NOMO-1 treated with dmso at 0.1 percent for 144 hours (cell line): Measurements from ENCODE around the gene KRT80.

Source experiments
- DNase-seq: peaks from one replicate; lab custom pipeline; 2025; ENCODE audit not compliant: unreplicated experiment; lab: John Stamatoyannopoulos, UW

Gene KRT80

DNA sequence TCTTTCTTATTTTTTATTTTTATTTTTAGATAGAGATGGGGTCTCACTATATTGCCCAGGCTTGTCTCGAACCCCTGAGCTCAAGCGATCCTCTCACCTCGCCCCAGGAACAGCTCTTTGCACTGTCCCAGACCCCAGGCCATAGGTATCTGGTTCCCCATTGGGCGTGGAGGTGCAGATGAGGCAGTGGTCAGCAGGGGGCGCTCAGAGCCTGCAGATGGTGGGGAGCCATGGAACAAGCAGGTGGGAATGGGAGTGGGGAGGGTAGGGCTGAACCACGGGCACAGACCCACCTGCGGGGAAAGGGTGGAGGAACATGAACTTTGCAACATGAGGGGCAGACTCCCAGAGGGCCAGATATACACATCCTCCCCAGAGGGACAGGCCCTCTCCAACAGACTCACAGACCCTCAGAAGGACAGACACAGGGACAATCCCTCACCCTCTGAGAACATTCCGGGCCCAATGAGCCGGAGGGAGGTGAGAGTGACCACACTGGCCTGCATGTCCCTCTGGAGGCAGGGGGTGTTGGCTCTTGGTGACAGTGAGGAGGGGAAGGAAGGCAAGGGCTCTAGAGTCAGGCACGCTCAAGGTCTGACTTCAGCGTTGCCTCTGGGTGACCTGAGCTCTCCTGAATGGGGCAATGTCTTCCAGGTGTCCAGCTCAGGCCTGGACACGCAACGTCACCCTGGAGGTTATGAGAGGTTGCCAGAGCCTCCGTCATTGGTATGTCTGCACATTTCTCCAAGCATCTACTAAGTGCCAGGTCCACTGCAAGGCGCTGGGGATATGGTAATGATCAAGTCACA is 34.9 kb downstream of the KRT80 start:
- peak; percentile 7 for DNase-seq

DNA sequence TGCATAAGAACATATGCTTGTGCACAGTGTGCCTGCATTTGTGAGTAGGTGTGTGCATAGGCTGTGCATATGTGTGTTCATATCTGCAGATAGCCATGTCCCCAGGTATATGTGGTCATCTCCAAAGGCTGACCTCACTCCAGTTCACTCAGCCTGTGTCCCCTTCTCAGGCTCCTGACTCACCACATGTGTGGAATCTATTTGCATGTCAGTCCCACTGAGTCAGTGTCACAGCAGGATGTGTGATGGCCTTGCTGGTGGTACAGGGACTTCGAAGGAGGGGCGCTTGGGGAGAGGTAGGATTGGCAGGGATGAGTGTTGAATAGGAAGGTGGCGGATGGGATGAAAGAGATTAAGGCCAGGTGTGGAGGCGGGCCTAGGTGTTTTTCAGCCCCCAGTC is 35.5 kb downstream of the KRT80 start:
- no peak for DNase-seq

DNA sequence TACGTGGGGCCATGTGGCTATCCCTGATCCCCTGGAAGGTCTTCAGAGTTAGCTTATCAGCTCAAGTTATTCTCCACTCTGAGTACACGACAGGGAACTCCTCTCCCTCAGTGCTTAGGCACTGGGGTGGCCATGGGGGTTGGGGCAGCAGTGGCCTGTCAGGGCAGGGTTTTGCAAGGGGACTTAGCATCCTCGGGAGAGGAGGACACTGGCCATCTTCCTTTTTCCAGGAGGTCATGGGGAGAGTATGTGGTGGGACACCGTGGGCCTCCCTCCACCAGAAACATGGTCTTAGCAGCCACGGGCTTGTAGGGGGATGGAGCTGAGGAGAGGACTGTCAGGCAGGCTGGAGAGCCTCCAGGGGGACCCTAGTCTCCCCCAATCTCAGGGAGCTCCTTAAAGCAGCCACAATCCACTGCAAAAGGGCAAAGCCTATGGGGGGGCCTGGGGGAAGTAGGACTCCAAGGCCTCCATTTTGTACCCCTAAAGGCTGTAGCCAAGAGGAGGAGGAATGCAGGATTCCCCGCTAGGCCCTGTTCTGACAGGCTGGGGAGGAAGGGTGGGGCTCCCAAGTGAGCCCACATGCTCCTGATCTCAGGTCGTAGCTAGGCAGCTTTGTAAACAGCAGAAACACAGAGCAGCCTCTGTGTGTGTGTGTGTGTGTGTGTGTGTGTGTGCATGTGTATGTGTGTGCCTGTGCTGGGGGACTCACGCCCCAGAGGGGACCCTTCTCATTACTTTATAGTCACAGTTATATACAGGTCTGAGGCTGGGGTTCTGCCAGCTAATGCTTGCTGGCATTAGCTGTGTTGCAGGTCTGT is 36.6 kb downstream of the KRT80 start:
- DNase-seq, result no peak

DNA sequence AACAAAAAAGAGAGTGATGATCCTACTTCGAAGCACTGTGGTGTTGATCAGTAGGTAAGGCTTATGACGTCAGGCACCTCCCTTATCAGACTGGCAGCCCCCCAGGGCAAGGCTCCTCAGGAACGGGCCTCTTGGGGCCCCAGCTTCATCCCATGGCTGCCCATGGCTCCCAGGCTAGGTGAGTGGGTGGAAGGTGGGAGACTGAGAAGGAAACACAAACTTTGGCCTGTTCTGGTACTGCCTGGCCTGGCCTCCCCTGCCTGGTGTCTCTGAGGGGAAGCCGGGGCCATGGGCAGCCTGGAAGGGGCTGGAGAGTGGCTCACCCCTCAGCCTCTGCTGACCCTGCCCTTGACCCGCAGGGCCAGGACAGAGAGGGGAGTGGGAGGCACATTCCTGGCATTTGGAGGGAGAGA is 38.9 kb downstream of the KRT80 start:
- DNase-seq, result no peak

DNA sequence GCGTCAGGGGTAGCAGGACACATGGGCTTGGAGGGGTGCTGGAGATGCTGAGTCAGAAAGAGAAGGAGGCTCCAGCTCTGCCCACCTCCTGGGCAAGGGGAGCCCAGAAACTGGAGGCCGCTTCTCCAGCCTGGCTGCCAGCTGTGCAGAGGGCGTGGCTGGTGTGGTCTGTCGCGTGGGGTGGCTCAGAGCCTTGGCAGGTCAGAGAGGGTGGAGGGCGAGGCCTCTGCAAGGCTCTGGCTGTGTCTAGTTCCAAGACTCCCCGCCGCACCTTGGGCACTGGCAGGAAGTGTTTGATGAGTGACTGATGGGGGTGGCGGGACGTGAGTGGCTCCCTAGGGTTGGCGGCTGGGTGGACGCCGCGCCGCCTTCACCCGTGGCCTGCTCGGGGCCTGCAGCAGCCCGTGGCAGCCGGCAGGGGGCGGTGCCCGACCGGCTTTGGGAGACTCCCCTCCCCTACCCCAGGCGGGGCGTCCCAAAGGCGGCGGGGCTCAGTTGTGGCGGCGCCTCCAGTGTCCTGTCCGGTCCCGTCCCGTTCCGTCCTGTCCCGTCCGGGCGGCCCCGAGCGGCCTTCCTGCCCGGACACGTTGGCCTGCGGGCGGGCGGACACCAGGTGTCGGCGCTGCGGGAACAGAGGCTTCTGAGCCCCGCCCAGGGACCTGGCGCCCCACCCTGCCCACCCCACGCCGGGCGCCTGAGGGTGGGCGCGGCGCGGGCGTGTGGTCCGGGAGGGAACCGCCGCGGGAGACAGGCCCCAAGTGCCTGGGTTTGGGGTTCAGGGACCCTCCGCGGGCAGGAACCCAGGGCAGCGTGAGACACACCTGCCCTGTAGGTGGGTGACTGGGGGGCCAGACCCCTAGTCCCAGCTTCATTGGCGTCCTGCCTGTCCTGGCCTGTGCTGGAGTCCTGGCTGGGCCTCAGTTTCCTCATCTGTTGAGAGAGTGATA is 39.7 kb downstream of the KRT80 start:
- DNase-seq, result peak; percentile 35

DNA sequence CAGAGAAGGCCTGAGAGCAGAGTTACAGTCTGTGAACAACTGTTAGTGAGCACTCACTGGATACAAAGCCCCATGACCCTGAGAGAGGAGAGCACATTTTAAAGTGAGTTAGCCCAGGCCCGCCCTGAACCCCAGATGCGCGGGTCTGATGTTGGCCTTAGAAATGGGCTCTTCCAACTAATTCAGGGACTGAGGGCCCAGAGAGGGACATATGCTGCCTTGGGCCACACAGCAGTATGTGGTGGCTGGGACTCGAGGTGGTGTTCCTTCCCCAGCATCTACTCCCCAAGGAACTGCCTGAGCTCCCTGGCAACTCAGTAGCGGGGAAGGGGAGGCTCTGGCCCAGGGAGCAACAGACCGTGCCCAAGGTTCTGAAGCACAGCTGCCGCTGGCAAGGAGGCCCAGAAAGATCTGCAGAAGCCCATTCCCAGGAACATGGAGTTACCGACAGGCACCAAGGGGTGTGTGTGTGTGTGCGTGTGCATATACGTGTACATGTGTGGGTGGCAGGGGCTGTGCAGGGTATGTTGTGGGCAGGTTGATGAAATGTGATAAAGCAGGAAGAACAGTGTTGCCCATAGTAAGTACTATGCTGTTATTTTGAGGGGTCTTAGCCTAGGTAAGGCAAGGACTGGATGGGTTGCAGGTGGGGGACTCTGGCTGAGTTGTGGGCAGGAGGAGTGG is 40.5 kb downstream of the KRT80 start:
- no peak for DNase-seq

DNA sequence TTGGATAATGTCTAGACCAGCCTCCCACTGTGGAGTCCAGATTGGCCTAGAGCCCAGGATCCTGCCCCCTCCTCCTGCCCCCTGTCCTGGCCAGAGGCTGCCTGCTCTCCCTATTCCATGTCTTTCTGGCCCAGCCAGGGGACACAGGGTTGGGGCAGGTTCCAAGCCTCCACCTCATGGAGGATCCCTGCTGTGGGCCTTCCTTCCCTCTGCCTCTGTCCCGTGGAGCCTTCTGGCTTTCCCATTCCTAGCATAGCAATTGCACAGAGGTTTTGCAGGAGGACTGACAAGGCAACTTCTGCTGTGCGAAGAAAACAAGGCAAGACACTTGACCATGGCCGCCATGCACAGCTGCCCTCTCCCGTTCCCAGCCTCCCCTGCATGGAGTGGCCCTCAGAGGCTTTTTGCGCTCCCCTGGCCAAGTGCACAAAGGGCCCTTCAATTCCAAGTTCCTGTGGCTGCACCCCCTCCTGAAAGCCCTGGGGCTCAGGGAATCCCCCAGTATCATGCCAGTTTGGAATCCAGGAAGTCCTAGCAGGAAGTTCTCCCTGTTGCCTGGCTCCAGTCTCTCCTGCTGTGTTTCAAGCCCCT is 42.1 kb downstream of the KRT80 start:
- DNase-seq, result no peak

DNA sequence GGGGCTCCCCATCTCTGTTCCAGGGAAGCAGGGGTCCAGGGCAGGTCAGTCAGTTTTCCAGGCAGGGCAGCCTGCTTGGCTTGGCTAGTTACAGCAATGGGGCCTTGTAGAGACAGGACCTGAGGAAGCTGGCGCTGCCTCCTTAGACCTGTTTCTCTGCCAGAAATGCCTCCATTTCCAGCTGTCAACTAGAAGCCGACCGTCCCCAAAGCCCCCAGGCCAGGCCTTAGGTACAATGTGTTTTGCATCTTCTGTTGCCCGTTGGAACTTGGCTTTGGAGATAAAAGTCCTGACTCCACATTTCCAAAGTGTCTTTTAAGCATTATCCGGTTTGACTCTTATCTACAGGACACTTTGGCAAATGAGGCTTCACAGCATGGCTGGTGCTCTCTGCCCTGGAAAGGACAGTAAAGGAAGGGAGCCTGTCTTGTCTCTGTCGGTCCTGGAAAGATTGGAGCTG is 42.6 kb downstream of the KRT80 start:
- no peak for DNase-seq

DNA sequence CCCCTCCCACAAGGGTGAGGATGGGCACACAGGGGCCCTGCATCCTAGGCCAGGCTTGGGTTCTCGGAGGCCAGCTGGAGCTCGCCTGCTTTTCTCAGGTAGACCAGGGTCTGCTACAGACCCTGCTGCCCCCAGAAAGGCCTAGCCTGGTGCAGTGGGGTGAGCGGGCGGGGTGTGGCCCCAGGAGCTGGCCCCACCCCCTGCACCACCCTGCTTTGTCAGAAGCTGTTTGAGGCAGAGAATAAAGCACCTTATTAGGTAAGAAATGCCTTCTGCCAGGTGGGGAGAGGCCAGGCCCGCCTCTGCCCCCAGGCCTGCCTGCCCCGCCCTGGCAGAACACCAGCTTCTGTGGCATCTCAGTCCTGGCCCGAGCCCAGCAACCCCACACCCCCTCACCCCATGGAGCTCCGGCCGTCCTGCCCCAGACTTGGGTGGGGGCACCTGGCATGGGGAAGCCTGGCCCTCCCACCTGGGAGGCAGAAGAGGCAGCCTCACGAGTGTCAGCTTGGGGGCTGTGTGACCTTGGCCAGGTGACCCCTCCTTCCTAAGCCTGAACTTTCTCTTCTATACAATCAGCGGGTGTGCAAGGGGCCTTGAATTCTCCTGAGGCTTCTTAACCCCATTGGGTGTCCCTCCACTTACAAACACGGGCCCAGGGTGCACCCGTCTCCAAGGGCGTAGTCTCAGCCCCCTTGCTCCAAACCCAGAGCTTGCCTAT is 43.2 kb downstream of the KRT80 start:
- DNase-seq, result no peak

DNA sequence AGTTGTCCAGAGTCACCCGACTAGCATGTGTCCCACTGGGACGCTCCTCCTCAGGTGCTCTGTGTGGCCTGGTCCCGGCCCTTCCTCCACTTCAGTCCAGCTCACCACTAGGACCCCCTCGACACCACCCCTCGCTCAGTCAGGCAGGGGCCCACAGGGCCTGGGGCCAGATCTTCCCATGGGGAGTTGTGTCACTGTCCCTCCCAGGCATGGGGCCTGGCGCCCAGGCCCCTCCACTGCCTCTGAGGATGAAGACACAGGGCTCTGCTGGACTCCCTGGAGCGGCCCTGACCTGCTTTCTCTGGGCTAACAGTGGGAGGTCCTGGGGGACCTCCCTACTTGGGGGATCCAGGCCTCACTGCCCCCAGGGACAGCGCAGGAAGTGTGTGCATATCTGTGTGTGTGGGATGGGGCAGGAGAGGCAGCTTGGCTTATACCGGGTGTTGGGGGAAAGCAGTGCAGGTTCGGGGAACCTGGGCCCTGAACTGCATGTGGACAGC is 43.8 kb downstream of the KRT80 start:
- DNase-seq, result no peak

DNA sequence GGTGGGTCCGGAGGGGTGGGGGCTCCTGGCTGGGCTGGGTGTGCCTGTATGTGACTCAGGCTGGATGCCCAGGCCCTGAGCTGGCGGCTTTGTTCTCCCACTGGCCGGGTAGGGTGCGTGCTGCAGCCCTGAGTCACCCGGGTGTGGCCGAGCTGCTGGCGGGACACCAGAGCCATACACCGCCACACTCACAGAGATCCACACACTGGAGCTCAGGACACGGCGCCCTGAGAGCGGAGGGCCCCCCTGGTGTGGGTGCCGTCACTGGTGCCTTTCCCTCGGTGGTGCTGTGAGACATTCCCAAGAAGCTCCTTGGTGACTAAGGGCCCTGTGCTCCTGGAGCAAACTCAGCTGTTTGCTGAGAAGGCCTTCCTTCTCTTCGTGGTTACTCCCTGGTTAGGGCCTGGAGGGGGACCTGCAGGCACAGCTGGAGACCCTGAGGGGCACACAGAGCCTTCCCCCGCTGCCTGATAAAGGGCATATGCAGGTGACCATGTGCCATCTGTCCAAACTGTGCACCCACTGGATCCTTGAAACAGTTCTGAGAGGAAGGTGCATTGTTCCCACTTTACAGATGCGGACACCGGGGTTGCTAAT is 44.3 kb downstream of the KRT80 start:
- no peak for DNase-seq

DNA sequence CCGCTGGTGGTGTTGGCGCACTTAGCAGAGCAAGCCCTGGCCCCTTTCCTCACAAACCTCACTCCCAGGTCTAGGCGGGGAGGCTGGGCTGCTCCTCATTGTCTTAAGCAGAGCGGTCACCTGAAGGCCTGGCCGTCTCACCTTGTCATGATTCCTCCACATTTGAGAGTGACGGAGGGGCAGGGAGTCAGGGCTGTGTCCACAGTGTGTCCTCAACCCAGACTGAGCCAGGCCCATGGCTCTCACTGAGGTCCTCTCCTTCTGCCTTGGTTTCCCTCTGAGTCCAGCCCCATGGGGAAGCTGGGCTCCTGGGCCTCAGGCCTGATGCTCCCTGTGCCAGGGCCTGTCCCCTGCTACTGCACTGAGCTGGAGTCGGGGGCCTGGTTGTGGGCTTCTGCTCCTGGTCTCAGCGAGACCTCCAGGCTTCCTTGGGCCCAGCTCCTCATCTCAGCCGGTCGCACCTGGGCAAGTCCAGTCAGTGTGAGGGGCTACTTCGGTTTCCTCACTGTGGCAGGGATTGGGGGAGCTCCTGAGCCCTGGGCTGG is 44.9 kb downstream of the KRT80 start:
- DNase-seq, result no peak

DNA sequence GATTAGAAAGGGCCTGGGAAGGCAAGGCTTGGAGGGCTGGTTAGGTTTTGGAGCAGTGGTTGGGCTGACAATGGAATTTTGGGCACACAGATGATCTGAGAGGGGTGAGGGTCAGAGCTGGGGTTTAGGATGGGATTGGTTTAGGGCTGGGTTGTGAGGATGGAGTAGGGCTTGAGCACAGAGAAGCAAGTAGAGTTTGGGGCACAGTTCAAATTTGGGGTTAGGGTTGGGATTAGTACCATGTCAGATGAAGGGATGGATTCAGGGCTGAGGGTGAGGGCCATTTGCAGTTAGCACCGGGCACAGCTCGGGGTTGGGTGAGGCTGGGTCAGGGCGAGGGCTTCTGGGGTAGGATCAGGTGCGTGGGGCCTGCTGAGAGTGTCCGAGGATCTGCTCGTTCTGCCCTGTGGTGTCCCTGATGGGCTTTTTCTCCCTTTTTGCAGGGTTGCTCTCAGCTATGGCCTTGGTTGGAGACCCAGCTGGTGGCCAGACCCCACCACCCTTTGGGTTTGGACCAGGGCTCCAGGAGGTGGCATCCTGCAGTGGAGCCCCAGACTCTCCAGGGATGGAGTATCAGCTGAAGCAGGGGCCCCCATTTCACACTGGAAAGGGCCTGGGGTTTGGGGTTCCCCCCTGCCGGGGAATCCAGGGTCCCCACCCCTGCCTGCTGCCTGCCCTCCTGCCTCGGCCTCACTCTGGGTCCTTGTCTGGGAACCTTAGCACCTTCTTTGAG is 45.6 kb downstream of the KRT80 start:
- no peak for DNase-seq

DNA sequence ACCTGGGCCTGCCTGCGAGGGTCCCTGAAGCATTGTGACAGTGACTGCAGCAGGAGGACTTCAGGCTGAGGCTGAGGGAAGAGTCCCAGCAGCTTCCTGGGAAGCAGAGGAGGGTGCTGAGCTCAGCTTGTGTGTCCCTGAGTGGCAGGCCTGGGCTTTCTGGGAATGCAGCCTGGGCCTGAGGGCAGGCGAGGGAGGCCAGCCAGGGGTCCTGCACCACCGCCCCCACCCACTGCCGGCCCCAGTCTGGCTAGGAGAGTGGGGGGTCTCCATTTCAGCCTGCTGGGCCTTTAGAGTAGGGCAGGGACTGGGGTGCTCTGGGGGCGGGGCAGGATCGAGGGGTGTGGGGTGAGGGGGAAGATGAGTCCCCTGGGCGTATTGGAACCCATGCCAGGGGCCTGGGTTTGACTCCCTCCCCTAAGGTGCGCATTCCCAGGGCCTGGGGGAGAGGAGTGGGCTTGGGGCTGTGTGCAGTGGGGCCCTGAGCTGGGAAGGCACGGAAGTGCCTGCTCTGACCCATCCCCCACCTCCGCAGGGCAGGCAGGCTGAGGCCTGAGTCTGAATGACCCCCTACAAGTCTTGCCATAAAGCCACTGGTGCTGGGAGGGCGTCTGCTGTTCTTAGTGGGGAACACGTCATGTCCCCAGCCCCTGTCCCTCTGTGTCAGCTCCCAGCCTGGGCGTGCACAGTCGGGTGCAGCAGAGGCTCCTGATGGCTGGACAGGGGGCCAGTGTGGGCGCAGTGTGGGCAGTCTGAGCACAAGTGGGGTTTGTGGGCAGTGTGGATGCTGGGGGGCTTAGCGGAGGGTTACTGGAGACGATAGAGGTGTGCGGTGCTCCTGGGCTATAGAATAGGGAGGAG is 46.4 kb downstream of the KRT80 start:
- no peak for DNase-seq

DNA sequence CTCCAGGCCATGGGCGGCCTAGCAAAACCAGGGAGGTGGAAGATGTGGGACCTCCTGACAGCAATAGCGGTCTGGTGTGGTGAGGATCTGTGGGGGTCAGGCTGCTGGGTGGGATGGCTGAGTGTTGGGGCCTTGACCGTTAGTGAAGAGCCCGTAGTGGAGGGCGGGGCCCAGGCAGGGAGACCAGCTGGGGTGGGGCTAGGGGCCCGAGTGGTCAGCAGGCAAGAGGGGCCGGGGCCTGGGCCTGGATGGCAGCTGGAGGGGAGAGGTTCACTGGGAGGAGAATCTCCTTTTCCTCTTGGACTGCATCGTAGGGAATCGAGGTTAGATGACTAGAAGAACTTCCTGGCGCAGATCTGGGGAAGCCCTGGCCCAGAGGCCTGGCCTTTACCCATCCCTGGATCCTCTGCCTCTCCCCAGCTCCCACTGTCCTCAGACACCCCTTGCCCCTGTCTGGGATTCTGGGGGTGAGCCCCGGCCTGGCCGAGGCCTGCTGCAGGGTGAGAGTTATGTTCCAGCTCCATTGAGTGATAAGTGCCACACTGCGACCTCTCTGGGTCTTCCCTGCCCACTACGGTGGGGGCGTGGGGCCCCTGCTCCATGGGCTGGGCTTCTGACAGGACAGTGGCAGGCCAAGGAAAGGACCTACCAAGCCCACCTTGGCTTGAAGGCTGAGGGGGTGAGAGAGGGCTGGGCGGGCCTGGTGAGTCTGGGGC is 47.1 kb downstream of the KRT80 start:
- DNase-seq, result no peak

DNA sequence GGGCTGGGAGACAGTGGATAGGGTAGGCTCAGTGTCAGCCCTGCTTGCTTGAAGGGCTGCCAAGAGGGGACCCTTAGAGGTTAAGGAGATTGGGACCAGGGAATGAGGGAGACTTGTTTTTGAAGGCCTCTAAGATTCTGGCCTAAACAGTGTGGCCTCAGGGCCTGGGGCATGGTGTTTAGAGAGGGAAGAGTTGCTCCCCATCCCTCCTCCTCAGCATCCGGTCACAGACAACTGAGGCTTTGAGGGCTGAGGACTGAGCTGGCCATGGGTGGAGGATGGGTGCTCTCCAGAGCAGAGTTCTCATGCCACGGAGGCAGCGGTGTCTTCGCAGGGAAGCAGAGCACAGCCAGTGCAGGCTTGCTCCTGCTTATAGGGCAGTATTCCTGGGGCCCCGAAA is 49.4 kb downstream of the KRT80 start:
- DNase-seq, result no peak
